Type B pancreatic cell (in vitro differentiated cells): ENCODE data around the gene ATP6V1G2. TPM values are rescaled to one million over a fixed set of nuclear protein-coding genes. Genes with fewer than 3 reads are reported as not detected.

Experiments used
- DNase-seq: peaks from one replicate; pipeline ENCODE4 v3.0.0; 2021; ENCODE audit warnings: mixed read lengths; ENCODE audit not compliant: unreplicated experiment; ENCODE audit errors: extremely low spot score
- H3K27ac Mint-ChIP-seq: 2 replicates; pipeline ENCODE4 v1.8.0; 2021; ENCODE audit warnings: mild to moderate bottlenecking, mixed read lengths
- H3K27me3 Mint-ChIP-seq: 2 replicates; pipeline ENCODE4 v1.8.0; 2021; ENCODE audit warnings: mixed read lengths
- H3K36me3 Mint-ChIP-seq: 2 replicates; pipeline ENCODE4 v1.8.0; 2021; ENCODE audit warnings: mixed read lengths
- H3K4me1 Mint-ChIP-seq: one replicate; pipeline ENCODE4 v1.8.0; 2021; ENCODE audit warnings: mixed read lengths; ENCODE audit not compliant: unreplicated experiment
- H3K4me3 Mint-ChIP-seq: 2 replicates; pipeline ENCODE4 v1.8.0; 2021; ENCODE audit warnings: mild to moderate bottlenecking, mixed read lengths
- H3K9me3 Mint-ChIP-seq: 2 replicates; pipeline ENCODE4 v1.8.0; 2021; ENCODE audit warnings: mixed read lengths
- total RNA-seq: library from RNA; stranded (reverse); gene quantifications from 2 replicates; pipeline ENCODE4 v1.2.1, GENCODE V29; 2021; ENCODE audit warnings: low replicate concordance
- TF ChIP-seq, protein P1 (sequence below): fragments of 200-600 bp; sonication (generic); conservative IDR thresholded peaks from 2 replicates; pipeline ENCODE4 v1.5.0; 2021; ENCODE audit warnings: antibody characterized with exemption, mild to moderate bottlenecking

The ATP6V1G2 gene
- total RNA-seq, 1 donor from 2014 or later = 5.9 TPM

DNA sequence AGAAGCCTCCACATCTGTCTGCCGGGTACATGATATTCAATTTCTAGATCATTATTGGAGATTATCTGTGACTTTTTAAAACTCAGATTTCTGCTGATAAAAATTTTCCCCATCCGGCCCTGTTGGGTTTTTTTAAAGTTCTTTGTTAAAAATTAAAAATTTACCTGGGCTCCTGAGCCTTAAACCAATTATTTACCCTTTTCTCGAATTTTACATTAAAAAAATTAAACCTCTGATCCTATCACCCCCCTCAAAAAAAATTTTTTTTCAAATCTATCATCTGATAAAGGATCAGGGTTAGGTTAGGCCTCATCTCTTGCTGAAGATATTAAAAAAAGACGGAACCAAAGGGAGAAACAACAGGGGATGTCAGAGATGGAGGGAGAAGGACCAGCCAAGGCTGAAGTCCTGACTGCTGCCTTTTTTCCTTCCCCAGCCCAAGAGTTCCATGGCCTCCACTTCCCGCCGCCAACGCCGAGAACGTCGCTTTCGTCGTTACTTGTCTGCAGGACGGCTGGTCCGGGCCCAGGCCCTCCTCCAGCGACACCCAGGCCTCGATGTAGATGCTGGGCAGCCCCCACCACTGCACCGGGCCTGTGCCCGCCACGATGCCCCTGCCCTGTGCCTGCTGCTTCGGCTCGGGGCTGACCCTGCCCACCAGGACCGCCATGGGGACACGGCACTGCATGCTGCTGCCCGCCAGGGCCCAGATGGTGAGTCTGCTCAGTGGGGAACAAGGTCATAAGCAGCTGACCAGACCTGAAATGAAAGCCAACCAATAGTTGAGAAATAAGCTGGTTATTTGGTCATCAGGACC, 1.5 kb upstream of the ATP6V1G2 start:
- H3K4me3 Mint-ChIP-seq = peak overlapping the region; percentile 90
- TF ChIP-seq, protein P1, sequence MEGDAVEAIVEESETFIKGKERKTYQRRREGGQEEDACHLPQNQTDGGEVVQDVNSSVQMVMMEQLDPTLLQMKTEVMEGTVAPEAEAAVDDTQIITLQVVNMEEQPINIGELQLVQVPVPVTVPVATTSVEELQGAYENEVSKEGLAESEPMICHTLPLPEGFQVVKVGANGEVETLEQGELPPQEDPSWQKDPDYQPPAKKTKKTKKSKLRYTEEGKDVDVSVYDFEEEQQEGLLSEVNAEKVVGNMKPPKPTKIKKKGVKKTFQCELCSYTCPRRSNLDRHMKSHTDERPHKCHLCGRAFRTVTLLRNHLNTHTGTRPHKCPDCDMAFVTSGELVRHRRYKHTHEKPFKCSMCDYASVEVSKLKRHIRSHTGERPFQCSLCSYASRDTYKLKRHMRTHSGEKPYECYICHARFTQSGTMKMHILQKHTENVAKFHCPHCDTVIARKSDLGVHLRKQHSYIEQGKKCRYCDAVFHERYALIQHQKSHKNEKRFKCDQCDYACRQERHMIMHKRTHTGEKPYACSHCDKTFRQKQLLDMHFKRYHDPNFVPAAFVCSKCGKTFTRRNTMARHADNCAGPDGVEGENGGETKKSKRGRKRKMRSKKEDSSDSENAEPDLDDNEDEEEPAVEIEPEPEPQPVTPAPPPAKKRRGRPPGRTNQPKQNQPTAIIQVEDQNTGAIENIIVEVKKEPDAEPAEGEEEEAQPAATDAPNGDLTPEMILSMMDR = no peak
- H3K4me1 Mint-ChIP-seq = peaks cover 17% of the 10 kb centered on the region
- DNase-seq = no peak
- no peaks in the 10 kb centered on the region for H3K9me3 Mint-ChIP-seq
- peaks cover 6% of the 10 kb centered on the region for H3K36me3 Mint-ChIP-seq
- peak overlapping the region; percentile 85 for H3K27ac Mint-ChIP-seq
- H3K27me3 Mint-ChIP-seq = no peaks in the 10 kb centered on the region

- H3K4me3 Mint-ChIP-seq = peak within 1 kb of the TSS; percentile 90
- peak; percentile 89 for DNase-seq
- peaks cover 6% of the 10 kb centered on the region for H3K36me3 Mint-ChIP-seq
- no peaks in the 10 kb centered on the region for H3K9me3 Mint-ChIP-seq
- TF ChIP-seq, protein P1 = peak; percentile 19
- H3K27ac Mint-ChIP-seq = peak within 1 kb of the TSS; percentile 85
- no peaks in the 10 kb centered on the region for H3K27me3 Mint-ChIP-seq
- peaks cover 17% of the 10 kb centered on the region for H3K4me1 Mint-ChIP-seq
Measured at GRCh38 chr6:31546958-31547726, 734 bp upstream of the ATP6V1G2 start, which contains the start of gene NFKBIL1. TSS of gene NFKBIL1 (plus strand) at chr6:31547608. CDS start at chr6:31547695, 87 bp downstream.

- TF ChIP-seq, protein P1 = no peak
- DNase-seq = no peak
- Mint-ChIP-seq H3K27me3 (no peaks in the 10 kb centered on the region), H3K4me1 (peaks cover 19% of the 10 kb centered on the region), H3K4me3 (peak overlapping the region; percentile 90), H3K27ac (no peak overlapping the region), H3K36me3 (peaks cover 14% of the 10 kb centered on the region), H3K9me3 (no peaks in the 10 kb centered on the region)
Measured at GRCh38 chr6:31545291-31545690, 1.1 kb downstream of the ATP6V1G2 start.

- Mint-ChIP-seq H3K27me3 (no peaks in the 10 kb centered on the region), H3K4me3 (peak overlapping the region; percentile 51), H3K9me3 (no peaks in the 10 kb centered on the region), H3K36me3 (peaks cover 20% of the 10 kb centered on the region), H3K4me1 (peaks cover 24% of the 10 kb centered on the region), H3K27ac (no peak overlapping the region)
- TF ChIP-seq, protein P1 = no peak
- no peak for DNase-seq
Measured at GRCh38 chr6:31544676-31545075, 1.7 kb downstream of the ATP6V1G2 start.

DNA sequence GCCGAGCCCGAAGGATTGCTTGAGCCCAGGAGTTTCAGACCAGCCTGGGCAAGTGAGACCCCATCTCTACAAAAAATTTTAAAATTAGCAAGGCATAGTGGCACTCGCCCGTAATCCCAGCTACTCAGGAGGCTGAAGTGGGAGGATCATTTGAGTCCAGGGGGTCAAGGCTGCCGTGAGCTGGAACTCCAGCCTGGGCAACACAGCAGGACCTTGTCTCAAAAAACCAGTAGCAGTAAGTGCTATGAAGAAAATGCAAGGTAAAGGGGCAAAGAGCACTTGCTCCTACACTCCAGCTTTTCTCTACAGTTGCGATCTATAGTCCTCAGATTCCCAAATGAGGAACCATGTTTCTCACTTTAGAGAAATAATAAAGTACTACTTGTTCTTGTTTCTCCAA, 2.8 kb downstream of the ATP6V1G2 start:
- H3K4me1 Mint-ChIP-seq = peaks cover 30% of the 10 kb centered on the region
- H3K9me3 Mint-ChIP-seq = no peaks in the 10 kb centered on the region
- DNase-seq = no peak
- H3K27me3 Mint-ChIP-seq = no peaks in the 10 kb centered on the region
- no peak overlapping the region for H3K4me3 Mint-ChIP-seq
- H3K36me3 Mint-ChIP-seq = peaks cover 25% of the 10 kb centered on the region
- H3K27ac Mint-ChIP-seq = no peak overlapping the region
- TF ChIP-seq, protein P1 = no peak
